ENCODE results near the gene OR2T4.

The OR2T4 gene

DNA sequence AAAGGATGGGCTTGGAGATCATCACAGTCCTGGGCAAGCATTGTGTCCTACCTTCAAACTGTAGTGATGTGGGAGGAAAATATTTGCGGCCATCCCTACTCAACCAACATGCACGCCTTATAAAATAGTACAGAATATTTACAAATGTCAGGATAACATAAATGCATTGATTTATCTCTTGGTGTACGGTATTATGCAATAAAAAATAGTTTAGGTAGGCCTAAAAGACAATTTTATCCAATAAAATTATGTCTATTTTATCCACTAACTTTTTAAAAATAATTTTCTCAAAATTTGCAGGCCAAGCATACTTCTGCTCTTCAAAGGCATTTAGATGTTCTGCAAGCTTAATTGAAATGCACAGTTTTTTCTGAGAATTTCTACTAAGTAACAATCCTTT is 41.3 kb downstream of the OR2T4 start, which contains the start of gene OR2T1:
OR2T1 (plus strand) TSS at position 301 of the 400 bp plus-strand sequence. CDS start 3,100 bp downstream, outside the sequence.
- Histone ChIP-seq H3K27ac (replicated peaks) (no peak within 1 kb of the TSS), H3K27me3 (ENCODE audit: insufficient read depth, poor library complexity, severe bottlenecking) (no peaks in the 10 kb centered on the region), H3K4me3 (replicated peaks; ENCODE audit: insufficient read depth, low read length) (no peak within 1 kb of the TSS)
- no peak for DNase-seq (ENCODE audit: low read depth in 1 of 2, low spot score in 1 of 2)
- TF ChIP-seq, protein P1, sequence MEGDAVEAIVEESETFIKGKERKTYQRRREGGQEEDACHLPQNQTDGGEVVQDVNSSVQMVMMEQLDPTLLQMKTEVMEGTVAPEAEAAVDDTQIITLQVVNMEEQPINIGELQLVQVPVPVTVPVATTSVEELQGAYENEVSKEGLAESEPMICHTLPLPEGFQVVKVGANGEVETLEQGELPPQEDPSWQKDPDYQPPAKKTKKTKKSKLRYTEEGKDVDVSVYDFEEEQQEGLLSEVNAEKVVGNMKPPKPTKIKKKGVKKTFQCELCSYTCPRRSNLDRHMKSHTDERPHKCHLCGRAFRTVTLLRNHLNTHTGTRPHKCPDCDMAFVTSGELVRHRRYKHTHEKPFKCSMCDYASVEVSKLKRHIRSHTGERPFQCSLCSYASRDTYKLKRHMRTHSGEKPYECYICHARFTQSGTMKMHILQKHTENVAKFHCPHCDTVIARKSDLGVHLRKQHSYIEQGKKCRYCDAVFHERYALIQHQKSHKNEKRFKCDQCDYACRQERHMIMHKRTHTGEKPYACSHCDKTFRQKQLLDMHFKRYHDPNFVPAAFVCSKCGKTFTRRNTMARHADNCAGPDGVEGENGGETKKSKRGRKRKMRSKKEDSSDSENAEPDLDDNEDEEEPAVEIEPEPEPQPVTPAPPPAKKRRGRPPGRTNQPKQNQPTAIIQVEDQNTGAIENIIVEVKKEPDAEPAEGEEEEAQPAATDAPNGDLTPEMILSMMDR (IDR thresholded peaks at IDR 0.05; ENCODE audit: insufficient read depth, low read length): no peak
- TF ChIP-seq SPI1 (IDR thresholded peaks at IDR 0.05; ENCODE audit: borderline replicate concordance, low read depth) (no peak), POLR2AphosphoS5 (IDR thresholded peaks at IDR 0.05; ENCODE audit: low read depth) (no peak), GABPA (IDR thresholded peaks at IDR 0.05; ENCODE audit: low read depth) (no peak)
- TF ChIP-seq, protein P2, sequence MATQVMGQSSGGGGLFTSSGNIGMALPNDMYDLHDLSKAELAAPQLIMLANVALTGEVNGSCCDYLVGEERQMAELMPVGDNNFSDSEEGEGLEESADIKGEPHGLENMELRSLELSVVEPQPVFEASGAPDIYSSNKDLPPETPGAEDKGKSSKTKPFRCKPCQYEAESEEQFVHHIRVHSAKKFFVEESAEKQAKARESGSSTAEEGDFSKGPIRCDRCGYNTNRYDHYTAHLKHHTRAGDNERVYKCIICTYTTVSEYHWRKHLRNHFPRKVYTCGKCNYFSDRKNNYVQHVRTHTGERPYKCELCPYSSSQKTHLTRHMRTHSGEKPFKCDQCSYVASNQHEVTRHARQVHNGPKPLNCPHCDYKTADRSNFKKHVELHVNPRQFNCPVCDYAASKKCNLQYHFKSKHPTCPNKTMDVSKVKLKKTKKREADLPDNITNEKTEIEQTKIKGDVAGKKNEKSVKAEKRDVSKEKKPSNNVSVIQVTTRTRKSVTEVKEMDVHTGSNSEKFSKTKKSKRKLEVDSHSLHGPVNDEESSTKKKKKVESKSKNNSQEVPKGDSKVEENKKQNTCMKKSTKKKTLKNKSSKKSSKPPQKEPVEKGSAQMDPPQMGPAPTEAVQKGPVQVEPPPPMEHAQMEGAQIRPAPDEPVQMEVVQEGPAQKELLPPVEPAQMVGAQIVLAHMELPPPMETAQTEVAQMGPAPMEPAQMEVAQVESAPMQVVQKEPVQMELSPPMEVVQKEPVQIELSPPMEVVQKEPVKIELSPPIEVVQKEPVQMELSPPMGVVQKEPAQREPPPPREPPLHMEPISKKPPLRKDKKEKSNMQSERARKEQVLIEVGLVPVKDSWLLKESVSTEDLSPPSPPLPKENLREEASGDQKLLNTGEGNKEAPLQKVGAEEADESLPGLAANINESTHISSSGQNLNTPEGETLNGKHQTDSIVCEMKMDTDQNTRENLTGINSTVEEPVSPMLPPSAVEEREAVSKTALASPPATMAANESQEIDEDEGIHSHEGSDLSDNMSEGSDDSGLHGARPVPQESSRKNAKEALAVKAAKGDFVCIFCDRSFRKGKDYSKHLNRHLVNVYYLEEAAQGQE (IDR thresholded peaks at IDR 0.05; ENCODE audit: insufficient replicate concordance, low read depth): no peak

DNA sequence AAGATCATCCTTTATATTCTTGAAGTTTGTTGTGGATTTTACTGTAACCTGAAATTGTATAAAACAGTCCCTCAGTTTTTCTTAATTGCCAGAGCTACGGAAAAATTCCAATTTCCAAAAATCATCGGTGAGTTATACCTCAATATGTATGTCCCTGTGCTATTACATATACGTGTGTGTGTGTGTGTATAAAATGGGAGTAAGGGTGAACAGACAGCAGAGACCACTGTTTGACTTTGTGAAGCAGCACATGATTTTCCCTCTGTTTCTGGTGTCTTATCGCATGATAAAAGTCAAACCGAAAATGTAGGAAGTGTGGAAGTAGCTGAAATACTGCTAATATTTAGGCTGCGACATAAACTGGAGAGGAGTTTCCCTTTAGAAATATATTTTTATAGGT is 42.6 kb downstream of the OR2T4 start:
- H3K4me3 ChIP-seq (replicated peaks; ENCODE audit: insufficient read depth, low read length): no peak overlapping the region
- no peaks in the 10 kb centered on the region for H3K27me3 ChIP-seq (ENCODE audit: insufficient read depth, poor library complexity, severe bottlenecking)
- peak in 1 of 2 experiments; percentile 47 for DNase-seq (ENCODE audit: low read depth in 1 of 2, low spot score in 1 of 2)
- H3K27ac ChIP-seq (replicated peaks): no peak overlapping the region
- TF ChIP-seq SPI1 (IDR thresholded peaks at IDR 0.05; ENCODE audit: borderline replicate concordance, low read depth): no peak
- TF ChIP-seq, protein P2 (IDR thresholded peaks at IDR 0.05; ENCODE audit: insufficient replicate concordance, low read depth): no peak

DNA sequence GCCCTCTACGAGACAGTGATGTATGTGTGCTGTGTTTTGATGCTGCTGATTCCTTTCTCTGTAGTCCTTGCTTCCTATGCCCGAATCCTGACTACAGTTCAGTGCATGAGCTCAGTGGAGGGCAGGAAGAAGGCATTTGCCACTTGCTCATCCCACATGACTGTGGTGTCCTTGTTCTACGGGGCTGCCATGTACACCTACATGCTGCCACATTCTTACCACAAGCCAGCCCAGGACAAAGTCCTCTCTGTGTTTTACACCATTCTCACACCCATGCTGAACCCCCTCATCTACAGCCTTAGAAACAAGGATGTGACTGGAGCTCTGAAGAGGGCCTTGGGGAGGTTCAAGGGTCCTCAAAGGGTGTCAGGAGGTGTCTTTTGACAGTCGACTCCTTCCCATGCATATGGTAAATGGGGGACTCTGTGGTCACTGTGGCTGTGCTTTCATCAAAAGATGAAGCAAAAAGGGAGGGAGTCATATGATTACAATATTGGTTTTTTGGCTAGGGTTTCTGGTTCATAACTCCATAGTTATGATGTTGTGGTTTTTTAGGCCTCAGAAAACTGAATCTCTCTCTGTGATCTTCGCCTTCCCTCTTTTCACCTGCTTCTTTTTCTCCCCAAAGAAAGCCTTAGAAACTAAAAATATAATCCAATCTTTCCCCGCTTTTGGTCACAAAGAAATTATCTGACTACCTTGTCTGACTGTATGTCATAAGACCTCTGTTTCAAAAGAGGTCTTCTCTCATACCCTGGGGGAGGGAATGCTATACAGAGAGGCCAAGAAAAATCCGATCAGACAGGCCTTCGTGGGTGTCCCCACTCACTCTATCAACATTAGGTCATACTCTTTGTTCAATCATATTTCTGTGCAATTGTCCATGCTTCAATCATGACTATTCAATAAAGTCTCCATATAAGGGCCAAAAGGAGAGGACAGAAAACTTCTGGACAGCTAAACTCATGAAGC is 45.5 kb downstream of the OR2T4 start:
- no peak for DNase-seq (ENCODE audit: low read depth in 1 of 2, low spot score in 1 of 2)
- no peaks in the 10 kb centered on the region for H3K27me3 ChIP-seq (ENCODE audit: insufficient read depth, poor library complexity, severe bottlenecking)
- no peak for TF ChIP-seq POLR2AphosphoS5 (IDR thresholded peaks at IDR 0.05; ENCODE audit: low read depth)
- H3K4me3 ChIP-seq (replicated peaks; ENCODE audit: insufficient read depth, low read length): no peak overlapping the region
- H3K27ac ChIP-seq (replicated peaks): no peak overlapping the region

All from HL-60 (cell line).